ENCODE measurements around the gene PNISR. TPM values are rescaled to one million over a fixed set of nuclear protein-coding genes. Genes with fewer than 3 reads are reported as not detected.

PNISR gene
- total and polyA plus RNA-seq, 12 donors = 25.6 to 161 (median 90.3) TPM

Other genes with a start within 250 kb of the PNISR start
- 1 to 10 TPM in 3 of 9 donors, under 1 TPM in 3, not detected in 3; 0.32 to 3.6 (median 1.4) TPM for gene FAXC, start 75.6 kb downstream of the PNISR start, total RNA-seq
- 1 to 10 TPM; 2.0 to 4.5 (median 3.1) TPM for gene FAXC, start 75.6 kb downstream of the PNISR start, polyA plus RNA-seq
- 10 to 100 TPM in 2 of 9 donors, 1 to 10 TPM in 7; 2.9 to 12.0 (median 8.7) TPM for gene COQ3, start 31.1 kb downstream of the PNISR start, total RNA-seq
- gene COQ3, start 31.1 kb downstream of the PNISR start, polyA plus RNA-seq = 10 to 100 TPM; 18.8 to 25.8 (median 20.5) TPM
- 10 to 100 TPM in 3 of 9 donors, 1 to 10 TPM in 6; 2.4 to 13.7 (median 8.2) TPM for gene USP45, start 90.1 kb upstream of the PNISR start, total RNA-seq
- gene USP45, start 90.1 kb upstream of the PNISR start, polyA plus RNA-seq = 1 to 10 TPM; 3.3 to 7.0 (median 5.7) TPM
- 10 to 100 TPM; 30.5 to 87.2 (median 56.4) TPM for gene CCNC, start 143.4 kb upstream of the PNISR start, total RNA-seq
- gene CCNC, start 143.4 kb upstream of the PNISR start, polyA plus RNA-seq = 10 to 100 TPM; 18.7 to 80.2 (median 28.5) TPM
- not detected for gene PRDM13, start 181.5 kb upstream of the PNISR start, total RNA-seq
- not detected for gene PRDM13, start 181.5 kb upstream of the PNISR start, polyA plus RNA-seq